GM18870 (cell line): ENCODE data around the gene ABAT.
"Not testable (repeated sequence)": the region's sequence is repeated elsewhere in the genome, so short reads cannot be mapped to it uniquely, and the experiment has no call there.

Source experiments
- ATAC-seq: cut with Tn5 transposase; IDR thresholded peaks from one replicate; pipeline ENCODE4 v1.9.1; 2021; ENCODE audit warnings: moderate library complexity; ENCODE audit not compliant: unreplicated experiment

Gene ABAT

GRCh38 chr16:8739151-8739550 lies 64.7 kb downstream of the ABAT start:
- no peak for ATAC-seq

GRCh38 chr16:8739989-8740704 lies 65.7 kb downstream of the ABAT start:
- no peak for ATAC-seq

GRCh38 chr16:8740775-8741355 lies 66.4 kb downstream of the ABAT start:
- ATAC-seq: no peak

- ATAC-seq: no peak
Observed at GRCh38 chr16:8741636-8742035, 67.2 kb downstream of the ABAT start.

- ATAC-seq: no peak
Observed at GRCh38 chr16:8742068-8742467, 67.7 kb downstream of the ABAT start.

- not testable (repeated sequence) for ATAC-seq
Observed at GRCh38 chr16:8748944-8749343, 74.5 kb downstream of the ABAT start.

- ATAC-seq: no peak
Observed at GRCh38 chr16:8751481-8752311, 77.3 kb downstream of the ABAT start.

- ATAC-seq: no peak
Observed at GRCh38 chr16:8752706-8753105, 78.3 kb downstream of the ABAT start.

GRCh38 chr16:8753416-8754054 lies 79.1 kb downstream of the ABAT start:
- no peak for ATAC-seq

GRCh38 chr16:8756755-8757154 lies 82.3 kb downstream of the ABAT start:
- ATAC-seq: no peak

GRCh38 chr16:8758022-8758421 lies 83.6 kb downstream of the ABAT start:
- ATAC-seq: no peak

- ATAC-seq: no peak
Observed at GRCh38 chr16:8760021-8760420, 85.6 kb downstream of the ABAT start.

GRCh38 chr16:8761078-8761477 lies 86.7 kb downstream of the ABAT start:
- ATAC-seq: no peak

- no peak for ATAC-seq
Observed at GRCh38 chr16:8762254-8762653, 87.8 kb downstream of the ABAT start.

- no peak for ATAC-seq
Observed at GRCh38 chr16:8763083-8763482, 88.7 kb downstream of the ABAT start.

- no peak for ATAC-seq
Observed at GRCh38 chr16:8763899-8764298, 89.5 kb downstream of the ABAT start.

- no peak for ATAC-seq
Observed at GRCh38 chr16:8764525-8765250, 90.3 kb downstream of the ABAT start.

- ATAC-seq: no peak
Observed at GRCh38 chr16:8767176-8767575, 92.8 kb downstream of the ABAT start.

GRCh38 chr16:8768283-8768682 lies 93.9 kb downstream of the ABAT start:
- no peak for ATAC-seq

GRCh38 chr16:8768692-8769091 lies 94.3 kb downstream of the ABAT start:
- ATAC-seq: no peak

GRCh38 chr16:8773537-8773936 lies 99.1 kb downstream of the ABAT start:
- no peak for ATAC-seq
